Kidney capillary endothelial cell (primary cell): ENCODE measurements around the gene EXOSC1.
"Not testable (repeated sequence)": the region's sequence is repeated elsewhere in the genome, so short reads cannot be mapped to it uniquely, and the experiment has no call there.

Experiments used
- DNase-seq: peaks from one replicate; pipeline ENCODE4 v3.0.0-alpha.2; 2018; ENCODE audit warnings: low spot score

Gene EXOSC1, protein sequence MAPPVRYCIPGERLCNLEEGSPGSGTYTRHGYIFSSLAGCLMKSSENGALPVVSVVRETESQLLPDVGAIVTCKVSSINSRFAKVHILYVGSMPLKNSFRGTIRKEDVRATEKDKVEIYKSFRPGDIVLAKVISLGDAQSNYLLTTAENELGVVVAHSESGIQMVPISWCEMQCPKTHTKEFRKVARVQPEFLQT

GRCh38 chr10:97445722-97446639 lies at the start of gene EXOSC1, which contains the start of gene ZDHHC16:
Gene EXOSC1, minus strand, starts transcription at chr10:97446006. Its CDS starts 21 bp downstream, at chr10:97445985.
Gene ZDHHC16, plus strand, starts transcription at chr10:97446175. Its CDS starts 5,501 bp downstream, at chr10:97451676.
- DNase-seq = peak; percentile 94

GRCh38 chr10:97494863-97495506 lies 49.2 kb upstream of the EXOSC1 start:
- DNase-seq = no peak

GRCh38 chr10:97494151-97494550 lies 48.3 kb upstream of the EXOSC1 start:
- no peak for DNase-seq

DNA sequence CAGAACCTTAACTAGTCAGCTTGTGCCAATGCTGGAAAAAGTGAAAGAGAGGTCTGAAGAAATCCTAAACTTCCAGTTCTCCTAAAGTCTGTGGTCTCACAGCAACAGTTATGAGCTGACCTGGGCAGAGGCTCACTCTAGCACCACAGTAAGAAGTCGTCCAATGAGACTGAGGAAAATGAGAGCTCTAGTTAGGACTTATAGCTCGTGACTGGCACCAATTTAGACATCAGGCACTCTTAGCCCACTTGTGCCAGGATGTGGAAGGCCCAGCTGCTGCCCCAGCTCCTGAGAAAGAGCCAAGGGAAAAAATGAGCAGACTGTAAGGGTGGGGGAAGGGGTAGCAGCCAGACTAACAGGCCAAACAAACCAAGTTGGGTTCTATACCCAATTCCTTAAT lies 44.8 kb upstream of the EXOSC1 start:
- DNase-seq = no peak

DNA sequence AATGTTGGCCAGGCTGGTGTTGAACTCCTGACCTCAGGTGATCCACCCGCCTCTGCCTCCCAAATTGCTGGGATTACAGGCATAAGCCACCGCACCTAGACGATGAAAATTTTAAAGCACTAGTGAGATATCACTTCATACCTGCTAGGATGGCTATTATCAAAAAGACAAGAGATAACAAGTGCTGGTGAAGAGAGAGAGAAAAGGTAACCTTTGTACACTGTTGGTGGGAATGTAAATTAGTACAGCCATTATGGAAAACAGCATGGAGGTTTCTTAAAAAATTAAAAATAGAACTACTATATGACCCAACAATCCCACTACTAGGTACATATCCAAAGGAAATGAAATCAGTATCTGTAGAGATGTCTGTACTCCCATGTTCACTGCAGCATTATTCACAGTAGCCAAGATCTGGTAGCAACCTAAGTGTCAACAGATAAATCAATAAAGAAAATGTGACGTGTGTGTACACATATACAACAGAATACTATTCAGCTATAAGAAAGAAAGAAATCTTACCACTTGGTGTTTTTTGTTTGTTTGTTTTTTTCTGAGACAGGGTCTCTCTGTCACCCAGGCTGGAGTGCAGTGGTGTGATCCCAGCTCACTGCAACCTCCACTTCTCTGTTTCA lies 40.0 kb upstream of the EXOSC1 start:
- DNase-seq = no peak

DNA sequence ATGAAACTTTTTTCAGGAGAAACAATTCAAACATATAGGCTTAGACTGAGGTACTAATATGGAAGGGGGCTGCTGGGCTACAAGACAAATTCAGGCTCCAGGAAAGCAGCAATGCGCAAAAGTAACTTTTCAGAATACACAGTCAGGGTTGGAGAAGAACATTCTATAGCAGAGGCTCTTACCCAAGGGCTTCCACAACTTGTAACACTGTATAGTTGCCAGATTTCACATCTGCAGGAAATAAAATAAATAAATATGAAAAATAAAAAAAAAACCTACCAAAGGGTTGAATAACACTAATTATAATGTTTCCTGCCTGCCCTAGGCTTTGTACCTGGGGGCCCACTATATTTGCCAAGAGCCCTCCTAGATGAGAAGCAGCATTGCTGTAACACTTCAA lies 38.1 kb upstream of the EXOSC1 start:
- DNase-seq = no peak

- no peak for DNase-seq
Measured at GRCh38 chr10:97483506-97483905, 37.7 kb upstream of the EXOSC1 start.

DNA sequence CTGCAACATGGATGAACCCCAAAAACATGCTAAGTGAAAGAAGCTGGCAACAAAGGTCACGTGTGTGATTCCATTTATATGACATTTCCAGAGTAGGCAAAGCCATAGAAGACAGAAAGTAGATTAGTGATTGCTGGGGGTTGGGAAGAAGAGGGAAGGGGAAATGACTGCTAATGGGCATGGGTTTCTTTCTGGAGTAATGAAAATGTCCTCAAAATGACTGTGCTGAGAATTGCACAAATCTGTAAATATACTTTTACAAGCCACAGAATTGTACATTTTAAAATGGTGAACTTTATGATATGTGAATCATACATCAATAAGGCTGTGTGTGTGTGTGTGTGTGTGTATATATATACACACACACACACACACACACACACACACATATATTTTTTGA lies 36.6 kb upstream of the EXOSC1 start:
- DNase-seq = no peak

GRCh38 chr10:97481071-97481470 lies 35.3 kb upstream of the EXOSC1 start:
- no peak for DNase-seq

- no peak for DNase-seq
Measured at GRCh38 chr10:97479939-97480338, 34.1 kb upstream of the EXOSC1 start.

GRCh38 chr10:97479410-97479809 lies 33.6 kb upstream of the EXOSC1 start:
- DNase-seq = not testable (repeated sequence)

DNA sequence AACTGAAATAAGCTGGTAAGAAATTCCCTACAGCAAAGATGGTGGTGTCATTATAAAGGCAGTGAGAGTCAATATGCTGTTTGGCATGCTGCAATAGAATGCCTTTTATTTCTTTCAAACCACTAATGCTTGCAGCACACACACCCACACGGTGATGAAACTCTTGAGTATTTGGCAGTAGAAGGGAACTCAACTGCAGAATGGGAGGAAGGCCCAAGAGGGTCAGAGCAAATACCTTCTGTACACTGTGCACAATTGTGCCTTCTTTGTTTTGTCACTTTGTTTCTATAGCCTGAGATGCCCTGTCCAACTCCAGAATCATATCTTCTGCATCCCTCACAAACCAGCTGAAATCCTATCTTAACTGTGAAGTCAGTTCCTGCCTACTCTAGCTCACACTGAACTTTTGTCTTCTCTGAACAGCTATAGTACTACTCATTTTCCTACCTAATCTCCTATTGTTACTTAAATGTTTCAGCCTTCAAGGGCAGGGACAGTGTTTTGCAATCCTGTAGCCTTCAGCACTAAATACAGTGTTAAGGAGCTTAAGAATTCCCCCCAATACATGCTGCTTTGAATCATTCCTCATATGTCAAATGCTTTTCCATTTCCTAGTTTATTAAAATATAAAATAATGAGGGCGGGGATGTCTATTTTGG lies 30.3 kb upstream of the EXOSC1 start:
- no peak for DNase-seq

DNA sequence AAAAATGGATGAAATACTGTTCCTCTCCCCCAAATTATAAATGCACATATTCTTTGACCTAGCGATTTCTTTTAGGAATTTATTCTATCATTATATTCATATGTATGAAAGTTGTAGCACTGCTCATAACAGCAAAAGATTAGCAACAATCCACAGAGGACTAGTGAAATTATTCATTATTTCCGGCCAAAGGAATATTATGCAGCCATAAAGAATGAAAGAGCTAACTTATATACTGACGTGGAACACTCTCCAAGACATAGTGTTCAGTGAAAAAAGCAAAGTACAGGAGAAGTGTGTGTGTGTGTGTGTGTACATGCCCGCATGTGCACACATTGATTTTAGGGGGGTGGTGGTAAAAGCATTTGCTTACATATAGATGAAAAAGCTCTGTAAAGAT lies 29.1 kb upstream of the EXOSC1 start:
- DNase-seq = no peak

DNA sequence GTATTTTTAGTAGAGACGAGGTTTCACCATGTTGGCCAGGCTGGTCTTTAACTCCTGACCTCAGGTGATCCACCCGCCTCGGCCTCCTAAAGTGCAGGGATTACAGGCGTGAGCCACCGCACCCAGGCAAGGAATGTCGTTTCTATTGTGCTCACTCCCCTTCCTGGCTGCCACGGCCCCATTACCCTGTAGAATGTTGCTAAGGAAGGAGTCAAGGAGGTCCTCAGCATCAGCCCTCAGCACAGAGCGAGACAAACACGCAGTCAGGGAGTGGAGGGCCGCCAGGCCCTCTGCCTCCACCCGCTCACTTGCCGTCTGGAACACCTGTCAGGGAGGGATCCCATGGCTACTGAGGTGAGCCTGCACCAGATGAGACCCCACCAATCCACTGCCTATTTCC lies 23.0 kb upstream of the EXOSC1 start:
- not testable (repeated sequence) for DNase-seq

- no peak for DNase-seq
Measured at GRCh38 chr10:97468162-97468561, 22.4 kb upstream of the EXOSC1 start.

- DNase-seq = no peak
Measured at GRCh38 chr10:97466755-97467154, 20.9 kb upstream of the EXOSC1 start.

DNA sequence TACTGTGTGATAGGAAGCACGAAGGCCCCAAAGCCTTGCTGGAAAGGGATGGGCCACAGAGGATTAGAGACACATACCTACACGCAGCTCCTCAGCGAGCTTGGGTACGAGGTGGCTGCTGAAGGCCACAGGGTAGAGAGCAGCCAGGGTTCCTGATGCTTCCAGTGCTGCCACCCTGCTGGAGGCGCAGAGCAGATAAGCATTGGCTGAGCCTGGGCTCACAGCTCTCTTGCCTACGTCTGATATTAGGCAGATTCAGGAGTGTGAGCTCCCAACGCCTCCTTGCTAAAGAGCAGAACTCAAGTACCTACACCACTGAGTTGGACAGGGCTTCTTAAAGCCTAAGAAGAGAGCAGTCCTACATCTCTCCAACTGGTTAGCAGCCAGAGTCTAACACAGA lies 20.2 kb upstream of the EXOSC1 start:
- DNase-seq = no peak

- DNase-seq = no peak
Measured at GRCh38 chr10:97464226-97464625, 18.4 kb upstream of the EXOSC1 start.

GRCh38 chr10:97463363-97464132 lies 17.7 kb upstream of the EXOSC1 start:
- peak; percentile 50 for DNase-seq

DNA sequence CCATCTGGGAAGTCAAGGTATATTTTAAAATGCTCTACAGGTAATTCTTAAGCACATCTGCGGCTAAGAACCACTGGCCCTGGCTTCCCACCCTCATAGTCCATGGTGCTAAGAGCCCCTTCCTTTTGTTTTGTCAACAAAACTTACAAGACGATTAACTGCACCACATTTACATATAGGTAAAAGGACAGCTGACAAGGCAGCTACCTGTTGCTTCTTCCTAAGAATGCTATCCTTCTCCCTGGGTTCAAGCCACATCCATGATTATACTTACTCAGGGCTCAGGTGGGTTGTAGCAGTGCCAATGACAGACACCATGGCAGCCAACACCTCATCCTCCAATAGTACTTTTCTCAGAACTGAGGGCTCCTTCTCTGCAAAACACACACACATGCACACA lies 16.5 kb upstream of the EXOSC1 start:
- no peak for DNase-seq

DNA sequence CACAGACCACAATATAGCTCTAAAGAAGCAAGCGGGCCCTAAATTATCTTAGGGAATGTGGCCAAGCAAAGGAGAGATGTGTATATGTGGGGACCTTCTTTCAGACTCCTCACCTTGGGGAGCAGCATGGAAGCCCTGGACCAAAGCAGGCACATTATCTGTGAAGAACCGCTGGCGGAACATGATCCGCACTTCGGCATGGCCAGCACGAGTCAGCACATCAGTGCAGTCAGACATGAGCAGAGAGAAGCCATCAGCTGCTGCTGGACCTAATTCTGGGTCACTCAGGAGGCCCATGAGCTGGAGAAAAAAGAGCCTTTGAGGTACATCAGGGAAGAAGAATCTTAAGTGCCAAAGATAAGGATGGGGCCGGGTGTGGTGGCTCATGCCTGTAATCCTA lies 14.1 kb upstream of the EXOSC1 start:
- no peak for DNase-seq
